GM12873 (cell line): ENCODE results near the gene C6orf163.
A peak's percentile ranks its signal among the peaks of the same experiment; 100 is the strongest.

Experiments
- CTCF ChIP-seq: IDR thresholded peaks from 2 replicates; pipeline ENCODE4 v1.5.1; 2012; ENCODE audit warnings: low read depth, mild to moderate bottlenecking, moderate library complexity, low read length, control low read depth; ENCODE audit not compliant: insufficient read depth; ENCODE audit errors: missing control alignments

The C6orf163 gene

GRCh38 chr6:87397656-87398055, 53.0 kb downstream of the C6orf163 start:
- no peak for TF ChIP-seq CTCF

- no peak for TF ChIP-seq CTCF
Observed at GRCh38 chr6:87401832-87402231, 57.2 kb downstream of the C6orf163 start.

- TF ChIP-seq CTCF = no peak
Observed at GRCh38 chr6:87407561-87407900, 62.9 kb downstream of the C6orf163 start.

- TF ChIP-seq CTCF = peak; percentile 36
Observed at GRCh38 chr6:87407901-87408720, 63.5 kb downstream of the C6orf163 start, which contains the start of gene CFAP206. CFAP206 (plus strand) TSS chr6:87407972; CDS start chr6:87409840, 1,868 bp downstream.

GRCh38 chr6:87408721-87409155, 64.1 kb downstream of the C6orf163 start:
- TF ChIP-seq CTCF = no peak
